OCI-LY7 (cell line): Measurements from ENCODE around the gene CCDC116.

ENCODE experiments used
- CTCF ChIP-seq: fragments of 200-600 bp; sonication (generic); conservative IDR thresholded peaks from 2 replicates; pipeline ENCODE4 v1.5.1; 2014; ENCODE audit warnings: mild to moderate bottlenecking, antibody characterized with exemption, low read length, moderate library complexity, mixed read lengths
- EZH2phosphoT487 ChIP-seq: fragments of 200-600 bp; sonication (generic); IDR thresholded peaks from 2 replicates; pipeline ENCODE4 v1.6.1; 2018; ENCODE audit warnings: low read depth, borderline replicate concordance, mild to moderate bottlenecking, mixed run types, antibody characterized with exemption, low read length, moderate library complexity, mixed read lengths

- TF ChIP-seq CTCF (no peak), EZH2phosphoT487 (no peak)
These were observed 41.5 kb upstream of the CCDC116 start for GRCh38 chr22:21590809-21591641.
